Measurements from ENCODE around the gene CNTROB. TPM values are rescaled to one million over a fixed set of nuclear protein-coding genes. Genes with fewer than 3 reads are reported as not detected.
A peak's percentile ranks its signal among the peaks of the same experiment; 100 is the strongest.

CNTROB gene
- total RNA-seq, 8 experiments from 2014 or later: 19.3 to 40.7 (median 31.7) TPM

- peak in 2 of 8 experiments; percentile 21 to 24 for ATAC-seq (replicated peaks in 6 of 8)
- peaks cover 12 to 17% of the 10 kb centered on the region in 2 donors for H3K4me1 ChIP-seq (replicated peaks in 1 of 2)
- 0 to 13% (median 1%) methylated on average over 1 to 14 of the region's 15 CpGs; no CpG with 5 or more reads in 3 of the 10 experiments for WGBS, 10 experiments
- in situ Hi-C loops (cut with MboI; ENCODE audit: low pct_unique_long_range_greater_than_20kb in 2 of 9, low sequenced_read_pairs in 9 of 9, unreplicated experiment in 9 of 9): no loop called here
- peak overlapping the region; percentile 39 to 47 (median 43) for H3K4me3 ChIP-seq
- H3K27ac ChIP-seq: peak overlapping the region in 1 of 2 donors; percentile 93
Measured at GRCh38 chr17:7915179-7915610, 16.8 kb upstream of the CNTROB start.

DNA sequence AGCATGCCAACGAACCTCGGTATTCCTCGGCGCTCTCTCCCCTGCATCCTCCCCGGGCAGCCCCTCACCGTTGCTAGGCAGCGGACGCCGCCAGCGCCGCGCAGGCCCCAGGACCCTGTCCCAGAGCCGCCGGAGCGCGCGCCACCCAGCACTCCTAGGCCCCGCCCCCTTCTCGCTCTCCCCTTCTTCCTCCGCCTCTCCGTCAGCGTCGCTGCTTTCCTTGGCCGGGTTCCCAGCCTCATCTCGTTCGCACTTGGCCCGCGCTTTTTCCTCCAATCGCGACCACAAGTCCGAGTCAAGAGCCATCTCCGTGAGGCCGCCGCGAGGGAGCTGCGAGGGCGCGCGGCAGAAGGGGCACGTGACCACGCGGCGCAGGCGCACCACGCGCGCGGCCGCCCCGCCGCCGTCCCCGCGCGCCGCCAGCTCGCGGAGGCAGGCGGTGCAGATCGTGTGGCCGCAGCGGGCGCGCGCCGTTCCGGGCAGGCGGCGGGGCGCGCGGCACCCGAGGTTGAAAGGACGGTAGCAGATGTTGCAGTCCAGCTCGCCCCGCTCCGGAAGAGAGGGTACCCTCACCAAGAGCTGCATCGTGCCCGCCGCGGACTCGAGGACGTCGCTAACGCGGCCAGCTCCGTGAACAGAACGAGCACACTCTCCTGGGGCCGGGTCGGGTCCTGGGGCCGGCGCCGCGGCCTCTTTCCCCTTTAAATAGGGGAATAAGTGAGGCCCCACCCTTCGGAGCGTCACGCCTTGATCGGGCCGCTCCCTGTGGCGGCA lies 16.2 kb upstream of the CNTROB start, which contains the start of gene RNF227:
RNF227 (minus strand) TSS at position 679 of the 774 bp plus-strand sequence; CDS start at position 585, 94 bp downstream.
- peak within 1 kb of the TSS; percentile 93 for H3K27ac ChIP-seq
- peak; percentile 75 to 91 (median 88) for ATAC-seq (replicated peaks in 6 of 8)
- H3K4me1 ChIP-seq (replicated peaks in 1 of 2): peaks cover 12 to 17% of the 10 kb centered on the region in 2 donors
- 0 to 5% (median 2%) methylated on average over 2 to 13 of the region's 100 CpGs; no CpG with 5 or more reads in 4 of the 10 experiments for WGBS, 10 experiments
- H3K4me3 ChIP-seq: peak within 1 kb of the TSS; percentile 39 to 47 (median 43)
- in situ Hi-C loops (cut with MboI; ENCODE audit: low pct_unique_long_range_greater_than_20kb in 2 of 9, low sequenced_read_pairs in 9 of 9, unreplicated experiment in 9 of 9): no loop called here

DNA sequence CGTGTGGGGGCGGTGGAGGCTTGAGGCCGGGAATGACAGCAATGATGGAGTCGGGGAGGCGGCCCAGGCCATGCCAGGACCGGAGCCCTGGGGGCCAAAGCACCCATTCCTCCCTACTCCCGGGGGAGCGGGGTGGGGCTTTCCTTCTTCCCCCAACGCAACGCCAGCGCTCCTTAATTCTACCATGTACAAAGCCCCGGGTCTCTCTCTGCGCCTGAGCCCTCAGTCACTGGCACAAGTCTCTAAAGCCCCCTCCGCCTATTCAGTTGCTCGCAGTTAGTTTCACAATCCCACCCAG lies 15.7 kb upstream of the CNTROB start:
- Histone ChIP-seq H3K4me1 (replicated peaks in 1 of 2) (peaks cover 12 to 17% of the 10 kb centered on the region in 2 donors), H3K27ac (peak overlapping the region; percentile 93), H3K4me3 (peak overlapping the region; percentile 39 to 47 (median 43))
- ATAC-seq (replicated peaks in 6 of 8): no peak
- WGBS, 10 experiments: 30 to 42% methylated on average over 6 of the region's 15 CpGs; no CpG with 5 or more reads in 8 of the 10 experiments
- in situ Hi-C loops (cut with MboI; ENCODE audit: low pct_unique_long_range_greater_than_20kb in 2 of 9, low sequenced_read_pairs in 9 of 9, unreplicated experiment in 9 of 9): no loop called here

- peak overlapping the region; percentile 93 for H3K27ac ChIP-seq
- peaks cover 12 to 17% of the 10 kb centered on the region in 2 donors for H3K4me1 ChIP-seq (replicated peaks in 1 of 2)
- no peak for ATAC-seq (replicated peaks in 6 of 8)
- in situ Hi-C loops (cut with MboI; ENCODE audit: low pct_unique_long_range_greater_than_20kb in 2 of 9, low sequenced_read_pairs in 9 of 9, unreplicated experiment in 9 of 9): no loop called here
- WGBS, 10 experiments: 8 to 100% (median 37%) methylated on average over 1 to 2 of the region's 2 CpGs; no CpG with 5 or more reads in 4 of the 10 experiments
- H3K4me3 ChIP-seq: peak overlapping the region in 1 of 5 donors; percentile 47
Measured at GRCh38 chr17:7916808-7917207, 15.2 kb upstream of the CNTROB start.

GRCh38 chr17:7922269-7922844 lies 9.6 kb upstream of the CNTROB start:
- peak overlapping the region in 4 of 5 donors; percentile 21 to 35 (median 25) for H3K4me3 ChIP-seq
- H3K4me1 ChIP-seq (replicated peaks in 1 of 2): peaks cover 13% of the 10 kb centered on the region in 2 donors
- WGBS, 10 experiments: 0 to 100% (median 57%) methylated on average over 1 to 11 of the region's 16 CpGs; no CpG with 5 or more reads in 1 of the 10 experiments
- in situ Hi-C loops (cut with MboI; ENCODE audit: low pct_unique_long_range_greater_than_20kb in 2 of 9, low sequenced_read_pairs in 9 of 9, unreplicated experiment in 9 of 9): no loop called here
- peak in 5 of 8 experiments; percentile 22 to 60 (median 54) for ATAC-seq (replicated peaks in 6 of 8)
- H3K27ac ChIP-seq: peak overlapping the region; percentile 64 to 85

- H3K4me1 ChIP-seq (replicated peaks in 1 of 2): peaks cover 13% of the 10 kb centered on the region in 2 donors
- peak overlapping the region; percentile 21 to 35 (median 24) for H3K4me3 ChIP-seq
- in situ Hi-C loops (cut with MboI; ENCODE audit: low pct_unique_long_range_greater_than_20kb in 2 of 9, low sequenced_read_pairs in 9 of 9, unreplicated experiment in 9 of 9): no loop called here
- ATAC-seq (replicated peaks in 6 of 8): peak; percentile 93 to 98 (median 96)
- 28 to 70% (median 52%) methylated on average over 1 to 23 of the region's 45 CpGs; no CpG with 5 or more reads in 4 of the 10 experiments for WGBS, 10 experiments
- peak overlapping the region; percentile 64 to 85 for H3K27ac ChIP-seq
Measured at GRCh38 chr17:7922845-7923628, 9.0 kb upstream of the CNTROB start.

DNA sequence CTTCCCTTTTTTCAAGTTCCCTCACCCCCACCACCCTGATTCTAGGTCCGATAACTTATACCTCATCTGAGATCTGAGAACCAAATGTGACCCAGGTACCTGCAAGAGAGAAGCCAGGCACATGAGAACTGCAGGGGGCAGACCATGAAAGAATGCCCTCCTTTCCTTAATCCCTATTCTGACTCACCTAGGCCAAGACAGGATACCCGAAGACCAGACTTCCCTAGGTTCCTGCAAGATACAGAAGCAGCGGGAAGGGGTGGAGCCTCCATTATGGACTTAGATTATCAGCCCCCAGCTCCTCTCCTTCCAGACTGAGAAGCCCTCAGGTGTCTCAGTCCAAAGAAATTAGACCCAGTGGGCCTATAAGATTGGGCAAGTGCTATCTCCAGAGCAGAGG lies 4.4 kb upstream of the CNTROB start:
- in situ Hi-C loops (cut with MboI; ENCODE audit: low pct_unique_long_range_greater_than_20kb in 2 of 9, low sequenced_read_pairs in 9 of 9, unreplicated experiment in 9 of 9): no loop called here
- Histone ChIP-seq H3K4me1 (replicated peaks in 1 of 2) (peaks cover 18 to 22% of the 10 kb centered on the region in 2 donors), H3K27ac (no peak overlapping the region), H3K4me3 (no peak overlapping the region)
- no peak for ATAC-seq (replicated peaks in 6 of 8)
- WGBS, 10 experiments: 50 to 100% (median 80%) methylated on average over 1 to 3 of the region's 3 CpGs; no CpG with 5 or more reads in 3 of the 10 experiments

DNA sequence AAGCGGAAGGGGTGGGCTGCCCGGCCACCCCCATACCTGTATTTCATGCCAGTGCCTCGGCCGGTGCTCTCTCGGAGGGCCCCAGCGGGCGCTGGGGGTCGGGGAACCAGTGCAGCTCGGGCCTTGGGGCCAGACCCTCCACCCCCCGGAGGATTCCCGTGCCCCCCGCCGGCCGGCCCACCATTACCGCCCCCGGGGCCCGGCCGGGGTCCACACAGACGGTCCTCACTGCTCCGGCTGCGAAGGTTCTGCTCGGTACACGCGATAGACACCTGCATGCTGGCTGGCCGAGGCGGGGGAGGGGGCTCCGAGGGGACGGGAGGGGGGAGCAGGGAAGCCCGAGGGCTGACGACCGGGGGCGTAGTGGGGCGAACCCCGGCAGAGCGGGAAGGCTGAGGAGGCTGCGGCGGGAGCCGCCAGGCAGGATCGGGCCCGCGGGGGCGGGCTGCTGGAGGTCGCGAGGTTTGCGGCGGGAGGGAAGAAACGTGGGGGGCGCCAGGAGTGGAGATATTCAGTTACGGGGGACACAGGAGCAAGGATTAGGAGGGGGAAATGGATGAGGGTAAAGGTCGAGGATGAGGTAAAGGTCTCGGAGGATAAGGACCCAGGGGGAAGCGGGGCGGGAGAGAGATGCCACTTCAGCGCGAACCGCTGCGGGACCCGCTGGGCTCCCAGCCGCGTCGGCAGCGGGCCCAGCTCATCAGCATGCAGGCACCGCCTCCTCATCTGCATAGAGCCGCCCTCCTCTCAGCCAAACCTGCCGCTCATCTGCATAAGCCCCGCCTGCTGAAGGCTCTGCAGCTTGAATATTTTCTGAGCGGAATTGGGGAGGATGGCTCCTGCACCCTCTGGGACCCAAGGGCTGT lies 2.6 kb upstream of the CNTROB start, which contains the start of gene KCNAB3:
KCNAB3 (minus strand) TSS at position 699 of the 866 bp plus-strand sequence; CDS start at position 278, 421 bp downstream.
- no peak within 1 kb of the TSS for H3K27ac ChIP-seq
- peak within 1 kb of the TSS; percentile 12 to 96 (median 23) for H3K4me3 ChIP-seq
- peaks cover 25 to 27% of the 10 kb centered on the region in 2 donors for H3K4me1 ChIP-seq (replicated peaks in 1 of 2)
- WGBS, 10 experiments: 28% methylated on average over 6 to 10 of the region's 67 CpGs; no CpG with 5 or more reads in 8 of the 10 experiments
- peak in 5 of 8 experiments; percentile 23 to 54 (median 48) for ATAC-seq (replicated peaks in 6 of 8)
- in situ Hi-C loops (cut with MboI; ENCODE audit: low pct_unique_long_range_greater_than_20kb in 2 of 9, low sequenced_read_pairs in 9 of 9, unreplicated experiment in 9 of 9): no loop called here

DNA sequence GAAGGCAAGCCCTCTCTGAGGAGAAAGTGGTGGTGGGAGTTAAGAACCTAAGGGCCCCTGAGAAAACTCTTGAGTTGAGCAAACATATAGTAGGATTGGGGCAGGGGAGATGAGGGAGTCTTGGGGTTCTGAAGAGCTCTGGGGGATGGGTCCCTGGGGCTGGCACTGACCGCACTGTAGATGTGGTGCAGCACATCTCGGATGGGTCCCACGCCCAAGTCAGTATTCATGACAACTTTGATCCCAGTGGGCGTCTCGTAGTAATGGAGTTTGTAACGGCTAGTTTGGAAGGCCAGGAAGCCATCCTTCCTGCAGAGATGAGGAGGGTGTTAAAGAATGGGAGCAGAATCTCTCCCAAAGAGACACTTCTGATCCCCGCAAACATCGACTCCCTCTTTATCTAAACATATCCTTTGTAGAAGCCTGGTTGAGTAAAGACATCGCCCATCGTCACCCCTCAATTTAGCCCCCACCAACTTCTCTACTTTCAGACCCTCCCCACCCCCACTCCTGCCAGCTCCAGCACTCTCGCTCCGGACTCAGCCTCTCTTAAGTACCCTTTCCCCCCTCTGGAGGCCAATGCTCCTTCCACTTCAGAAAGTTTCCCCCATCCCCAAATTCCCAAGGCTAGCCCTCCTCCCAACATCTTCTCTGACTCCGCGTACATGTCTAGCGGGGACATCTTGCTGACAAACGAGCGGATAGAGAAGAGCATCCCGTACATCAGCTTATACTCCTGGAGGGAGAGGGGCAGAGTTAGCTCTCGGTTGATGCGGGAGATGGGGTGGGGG lies 970 bp upstream of the CNTROB start:
- ATAC-seq (replicated peaks in 6 of 8): peak in 1 of 8 experiments; percentile 1

GRCh38 chr17:7932483-7932891 lies 481 bp downstream of the CNTROB start:
- H3K4me3 ChIP-seq: peak overlapping the region; percentile 59 to 96 (median 63)
- peak in 7 of 8 experiments; percentile 1 to 27 (median 12) for ATAC-seq (replicated peaks in 6 of 8)
- peaks cover 27% of the 10 kb centered on the region in 2 donors for H3K4me1 ChIP-seq (replicated peaks in 1 of 2)
- H3K27ac ChIP-seq: peak overlapping the region; percentile 56 to 60
- 0 to 4% (median 1%) methylated on average over 2 to 14 of the region's 17 CpGs; no CpG with 5 or more reads in 3 of the 10 experiments for whole genome bisulfite sequencing, 10 experiments
- in situ Hi-C loops (cut with MboI; ENCODE audit: low pct_unique_long_range_greater_than_20kb in 2 of 9, low sequenced_read_pairs in 9 of 9, unreplicated experiment in 9 of 9): no loop called here

More for the DNA sequence above, 970 bp upstream of the CNTROB start:
- Histone ChIP-seq H3K27ac (peak overlapping the region in 1 of 2 donors; percentile 68), H3K4me1 (replicated peaks in 1 of 2) (peaks cover 27% of the 10 kb centered on the region in 2 donors), H3K4me3 (peak overlapping the region; percentile 59 to 96 (median 63))
- WGBS, 10 experiments: 46 to 89% (median 55%) methylated on average over 3 to 6 of the region's 20 CpGs; no CpG with 5 or more reads in 7 of the 10 experiments
- in situ Hi-C loops (cut with MboI; ENCODE audit: low pct_unique_long_range_greater_than_20kb in 2 of 9, low sequenced_read_pairs in 9 of 9, unreplicated experiment in 9 of 9): no loop called here

GRCh38 chr17:7932949-7933348 lies 943 bp downstream of the CNTROB start:
- in situ Hi-C loops (cut with MboI; ENCODE audit: low pct_unique_long_range_greater_than_20kb in 2 of 9, low sequenced_read_pairs in 9 of 9, unreplicated experiment in 9 of 9): no loop called here
- WGBS, 10 experiments: 0 to 10% (median 4%) methylated on average over 1 to 16 of the region's 16 CpGs; no CpG with 5 or more reads in 2 of the 10 experiments
- H3K27ac ChIP-seq: no peak overlapping the region

More at GRCh38 chr17:7932949-7933348, 943 bp downstream of the CNTROB start:
- H3K4me3 ChIP-seq: peak overlapping the region; percentile 59 to 96 (median 63)
- peak in 7 of 8 experiments; percentile 4 to 47 (median 26) for ATAC-seq (replicated peaks in 6 of 8)
- peaks cover 27% of the 10 kb centered on the region in 2 donors for H3K4me1 ChIP-seq (replicated peaks in 1 of 2)
